IMR-90 (cell line): ENCODE data around the gene CD96. TPM values are rescaled to one million over a fixed set of nuclear protein-coding genes. Genes with fewer than 3 reads are reported as not detected.
A peak's percentile ranks its signal among the peaks of the same experiment; 100 is the strongest.

Experiments
- ATAC-seq: fragments of 200-7000 bp; cut with Tn5 transposase; 2 replicates; pipeline ENCODE4 v1.9.1; 2020; ENCODE audit warnings: low read depth, mild to moderate bottlenecking, moderate library complexity
- BruUV-seq: library from RNA; stranded (reverse); fragments of 400-500 nt; replicated peaks from 2 replicates; lab custom pipeline; 2021; lab: Mats Ljungman, UMichigan
- CTCF ChIA-PET: fragments of 300-600 bp; formaldehyde crosslinking; extraction: SDS; loops from one replicate; lab custom pipeline; 2021; ENCODE audit warnings: antibody characterized with exemption; lab: Yijun Ruan, JAX
- POLR2A ChIA-PET: fragments of 300-600 bp; sonication (Branson Sonifier 250); formaldehyde crosslinking; loops from one replicate; lab custom pipeline; 2022; ENCODE audit warnings: antibody characterized with exemption; ENCODE audit not compliant: unreplicated experiment; lab: Charles Lee
- DNase-seq: peaks from one replicate; pipeline ENCODE4 v3.0.0; 2013
- H2AFZ ChIP-seq: replicated peaks from 2 replicates; pipeline ENCODE3; 2013; ENCODE audit warnings: low read length, mild to moderate bottlenecking; ENCODE audit not compliant: poor library complexity
- H2AK5ac ChIP-seq: 2 replicates; pipeline ENCODE4 v1.6.1; 2013; ENCODE audit warnings: low read depth, low read length, inconsistent platforms
- H2AK9ac ChIP-seq: replicated peaks from 2 replicates; pipeline ENCODE3; 2013; ENCODE audit warnings: mild to moderate bottlenecking, low read depth, low read length, moderate library complexity; ENCODE audit not compliant: poor library complexity
- H2BK120ac ChIP-seq: 2 replicates; pipeline ENCODE4 v1.6.1; 2013; ENCODE audit warnings: low read depth, low read length, inconsistent platforms
- H2BK15ac ChIP-seq: 3 replicates; pipeline ENCODE4 v1.6.1; 2013; ENCODE audit warnings: low read depth, low read length, inconsistent platforms
- H2BK20ac ChIP-seq: 2 replicates; pipeline ENCODE4 v1.6.1; 2013; ENCODE audit warnings: low read depth, mild to moderate bottlenecking, inconsistent platforms, low read length, moderate library complexity
- H2BK5ac ChIP-seq: 2 replicates; pipeline ENCODE4 v1.6.1; 2013; ENCODE audit warnings: mild to moderate bottlenecking, low read depth, low read length, inconsistent platforms; ENCODE audit not compliant: poor library complexity, severe bottlenecking
- H3K14ac ChIP-seq: replicated peaks from 2 replicates; pipeline ENCODE4 v1.6.1; 2013; ENCODE audit warnings: low read depth, low read length, inconsistent platforms
- H3K18ac ChIP-seq: 2 replicates; pipeline ENCODE4 v1.6.1; 2013; ENCODE audit warnings: low read depth, low read length, control low read depth
- H3K23ac ChIP-seq: 2 replicates; pipeline ENCODE4 v1.6.1; 2013; ENCODE audit warnings: low read depth, low read length, inconsistent platforms
- H3K27ac ChIP-seq: 2 replicates; pipeline ENCODE4 v1.5.1; 2013; ENCODE audit warnings: mild to moderate bottlenecking, control low read depth, low read length; ENCODE audit not compliant: insufficient read depth
- H3K27me3 ChIP-seq: 2 replicates; pipeline ENCODE4 v1.6.1; 2013; ENCODE audit warnings: low read length; ENCODE audit not compliant: control insufficient read depth, insufficient read depth
- H3K36me3 ChIP-seq: 2 replicates; pipeline ENCODE4 v1.6.1; 2013; ENCODE audit warnings: low read length, mixed read lengths; ENCODE audit not compliant: control insufficient read depth, insufficient read depth
- H3K4ac ChIP-seq: 2 replicates; pipeline ENCODE4 v1.6.1; 2013; ENCODE audit warnings: low read depth, low read length, inconsistent platforms
- H3K4me1 ChIP-seq: 2 replicates; pipeline ENCODE4 v1.6.1; 2013; ENCODE audit warnings: low read length, mixed read lengths; ENCODE audit not compliant: control insufficient read depth, insufficient read depth
- H3K4me2 ChIP-seq: 2 replicates; pipeline ENCODE4 v1.6.1; 2013; ENCODE audit warnings: low read depth, mild to moderate bottlenecking, control low read depth, low read length, moderate library complexity
- H3K4me3 ChIP-seq: 2 replicates; pipeline ENCODE4 v1.5.1; 2013; ENCODE audit warnings: low read depth, mild to moderate bottlenecking, control low read depth, low read length, moderate library complexity; ENCODE audit not compliant: insufficient read depth
- H3K56ac ChIP-seq: 2 replicates; pipeline ENCODE4 v1.6.1; 2013; ENCODE audit warnings: low read length, inconsistent platforms; ENCODE audit not compliant: insufficient read depth; ENCODE audit errors: extremely low read depth
- H3K79me1 ChIP-seq, 2 experiments: 2 replicates each; pipeline ENCODE4 v1.6.1; 2013; ENCODE audit warnings: low read length in 2 of 2, inconsistent platforms in 1 of 2, low read depth in 1 of 2
- H3K9ac ChIP-seq: 2 replicates; pipeline ENCODE4 v1.6.1; 2013; ENCODE audit warnings: low read depth, low read length, control low read depth
- H3K9me1 ChIP-seq: 2 replicates; pipeline ENCODE4 v1.6.1; 2013; ENCODE audit warnings: low read length, inconsistent platforms; ENCODE audit not compliant: insufficient read depth
- H3K9me3 ChIP-seq: 2 replicates; pipeline ENCODE4 v1.6.1; 2013; ENCODE audit warnings: low read length; ENCODE audit not compliant: control insufficient read depth, insufficient read depth
- H4K20me1 ChIP-seq: 2 replicates; pipeline ENCODE4 v1.6.1; 2013; ENCODE audit warnings: low read length, inconsistent platforms; ENCODE audit not compliant: insufficient read depth
- H4K5ac ChIP-seq: 2 replicates; pipeline ENCODE4 v1.6.1; 2013; ENCODE audit warnings: mild to moderate bottlenecking, low read depth, low read length, control low read depth
- H4K8ac ChIP-seq, 2 experiments: 2 replicates each; pipeline ENCODE4 v1.6.1; 2013; ENCODE audit warnings: low read depth in 2 of 2, low read length in 2 of 2, control low read depth in 1 of 2, inconsistent platforms in 1 of 2
- H4K91ac ChIP-seq: 2 replicates; pipeline ENCODE4 v1.6.1; 2013; ENCODE audit warnings: low read depth, low read length, inconsistent platforms; ENCODE audit not compliant: insufficient read depth
- CEBPB ChIP-seq: IDR thresholded peaks from 2 replicates; pipeline ENCODE4 v1.6.1; 2012; ENCODE audit warnings: low read depth, low read length, improper control_type of control experiment
- FOS ChIP-seq: fragments of 150-350 bp; IDR thresholded peaks from 2 replicates; pipeline ENCODE4 v1.6.1; 2016; ENCODE audit warnings: low read depth, low read length
- WGBS, 2 experiments: methylation state at CpG; one replicate each; pipeline versions ENCODE4 v1.1.5 to v1.1.7; 2013; ENCODE audit warnings: missing lambda C conversion rate in 2 of 2; ENCODE audit not compliant: insufficient read length in 1 of 2; ENCODE audit errors: extremely low coverage in 2 of 2; 5-methylcytosine and 5-hydroxymethylcytosine counted together
- dilution Hi-C: fragments of 300-500 bp; cut with HindIII; formaldehyde crosslinking; loops from one replicate; pipeline ENCODE4 v1.14.3; 2018; ENCODE audit warnings: low sequenced_read_pairs; ENCODE audit not compliant: unreplicated experiment
- in situ Hi-C: fragments of 300-500 bp; cut with MboI; formaldehyde crosslinking; loops from 3 replicates; pipeline ENCODE4 v1.14.3; 2019; ENCODE audit warnings: low sequenced_read_pairs, inconsistent platforms, mixed read lengths
- intact Hi-C: fragments of 100-400 bp; cut with micrococcal nuclease; formaldehyde crosslinking; loops from 2 replicates; pipeline ENCODE4 v1.10.0; 2022
- polyA plus RNA-seq, 3 experiments: library from polyadenylated mRNA; depleted of rRNA; stranded (reverse); fragments of >200 nt; gene quantifications; 2 replicates each; pipeline ENCODE4 v1.2.3, GENCODE V29; 2012; ENCODE audit warnings: low replicate concordance in 1 of 3
- total RNA-seq: library from RNA; depleted of rRNA; stranded (reverse); fragments of >200 nt; gene quantifications from 2 replicates; pipeline ENCODE4 v1.2.3, GENCODE V29; 2012

The CD96 gene
- total and polyA plus RNA-seq, 2 of the 4 experiments (the other 2 are of a cell fraction) = 0.05 to 0.18 TPM

DNA sequence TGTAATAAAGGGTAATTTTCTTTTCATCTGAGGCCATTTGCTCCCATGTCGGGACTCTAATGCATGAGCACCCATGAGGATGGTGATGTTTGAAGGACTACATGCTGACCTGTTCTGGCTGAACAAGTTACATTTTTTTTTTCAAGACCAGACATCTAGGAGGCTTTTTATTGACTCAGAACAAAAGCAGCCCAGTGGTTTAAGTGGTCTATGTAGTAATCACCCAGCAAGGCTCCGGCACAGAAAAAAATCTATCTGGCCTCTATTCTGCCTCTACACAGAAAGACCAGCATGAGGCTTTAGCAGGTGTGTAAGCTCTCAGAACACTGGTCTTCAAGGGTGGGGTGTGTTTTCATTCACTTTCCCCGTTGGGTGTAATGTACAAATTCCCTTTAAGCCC is 148.2 kb downstream of the CD96 start:
- dilution Hi-C loops = no loop called here
- POLR2A ChIA-PET = no interaction called here
- no peak overlapping the region for H2BK20ac ChIP-seq

More for the DNA sequence above, 148.2 kb downstream of the CD96 start:
- peak; percentile 44; the same call in 1 of the 2 replicates for ATAC-seq
- in situ Hi-C loops (loop anchor here (5.0 kb wide), 1 partner anchor 113 kb away; no protein-coding TSS in a partner anchor), intact Hi-C loops (loop anchor here (10.0 kb wide), 1 partner anchor 355 kb away; no protein-coding TSS in a partner anchor)
- Histone ChIP-seq H3K18ac (no peak overlapping the region), H3K9me3 (no peaks in the 10 kb centered on the region), H3K4ac (no peak overlapping the region), H3K36me3 (no peaks in the 10 kb centered on the region), H2BK5ac (no peak overlapping the region), H4K91ac (no peak overlapping the region), H2BK120ac (no peak overlapping the region), H3K9ac (no peak overlapping the region), H3K4me1 (peaks cover 3% of the 10 kb centered on the region; the same call in 1 of the 2 replicates), H2BK15ac (no peak overlapping the region; the same call in 2 of the 3 replicates), H3K23ac (no peak overlapping the region), H3K27me3 (no peaks in the 10 kb centered on the region; the same call in 1 of the 2 replicates), H4K5ac (no peak overlapping the region), H2AFZ (no peak overlapping the region), H4K8ac (no peak overlapping the region), H2AK9ac (no peak overlapping the region), H3K79me1 (no peaks in the 10 kb centered on the region), H3K56ac (no peak overlapping the region), H2AK5ac (no peak overlapping the region), H3K4me3 (no peak overlapping the region), H3K9me1 (0 out of 2 replicates have a peak, but pooled peaks cover 7% of the 10 kb centered on the region), H3K14ac (no peak overlapping the region), H3K27ac (no peak overlapping the region), H4K20me1 (no peaks in the 10 kb centered on the region), H3K4me2 (no peak overlapping the region)
- CTCF ChIA-PET = interaction anchor here (1.2 to 2.7 kb wide), 4 partner anchors 21 to 123 kb away, joined by 3 to 29 read pairs (median 11); no protein-coding TSS in a partner anchor
- no CpG with 5 or more reads among the region's 3 CpGs for WGBS, 2 experiments
- no TSS peak for BruUV-seq
- TF ChIP-seq FOS (no peak), CEBPB (peak; percentile 61; the same call in 1 of the 2 replicates)
- DNase-seq = peak; percentile 79
